Breast epithelium (tissue), 3 donors: ENCODE data around the gene MRFAP1L1.

Source experiments
- POLR2AphosphoS5 ChIP-seq, 3 donors: sonication (generic); formaldehyde crosslinking; IDR thresholded peaks; one replicate each; pipeline ENCODE4 v1.6.1; 2017; ENCODE audit warnings: antibody characterized with exemption in 3 of 3
- TF ChIP-seq, protein P1 (sequence below), 3 donors: fragments of 450-650 bp; IDR thresholded peaks; one replicate each; pipeline ENCODE4 v1.5.1; 2016 to 2017; ENCODE audit warnings: antibody characterized with exemption in 3 of 3, mild to moderate bottlenecking in 3 of 3, moderate library complexity in 3 of 3

DNA sequence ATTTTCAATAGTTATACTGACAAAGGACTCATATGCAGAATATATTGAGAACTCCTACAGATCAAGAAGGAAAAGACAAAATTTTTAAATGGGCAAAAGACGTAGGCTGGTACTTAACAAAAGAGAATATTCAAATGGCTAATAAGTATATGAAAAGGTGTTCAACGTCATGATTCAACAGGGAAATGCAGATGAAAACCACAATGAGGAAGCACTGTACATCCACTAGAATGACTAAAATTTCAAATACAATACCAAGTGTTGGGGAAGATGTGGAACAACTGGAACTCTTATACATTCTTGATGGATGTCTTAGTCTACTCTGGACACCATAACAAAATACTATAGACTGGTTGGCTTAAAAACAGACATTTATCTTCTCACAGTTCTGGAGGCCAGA, 1.3 kb upstream of the MRFAP1L1 start:
- TF ChIP-seq, protein P1, sequence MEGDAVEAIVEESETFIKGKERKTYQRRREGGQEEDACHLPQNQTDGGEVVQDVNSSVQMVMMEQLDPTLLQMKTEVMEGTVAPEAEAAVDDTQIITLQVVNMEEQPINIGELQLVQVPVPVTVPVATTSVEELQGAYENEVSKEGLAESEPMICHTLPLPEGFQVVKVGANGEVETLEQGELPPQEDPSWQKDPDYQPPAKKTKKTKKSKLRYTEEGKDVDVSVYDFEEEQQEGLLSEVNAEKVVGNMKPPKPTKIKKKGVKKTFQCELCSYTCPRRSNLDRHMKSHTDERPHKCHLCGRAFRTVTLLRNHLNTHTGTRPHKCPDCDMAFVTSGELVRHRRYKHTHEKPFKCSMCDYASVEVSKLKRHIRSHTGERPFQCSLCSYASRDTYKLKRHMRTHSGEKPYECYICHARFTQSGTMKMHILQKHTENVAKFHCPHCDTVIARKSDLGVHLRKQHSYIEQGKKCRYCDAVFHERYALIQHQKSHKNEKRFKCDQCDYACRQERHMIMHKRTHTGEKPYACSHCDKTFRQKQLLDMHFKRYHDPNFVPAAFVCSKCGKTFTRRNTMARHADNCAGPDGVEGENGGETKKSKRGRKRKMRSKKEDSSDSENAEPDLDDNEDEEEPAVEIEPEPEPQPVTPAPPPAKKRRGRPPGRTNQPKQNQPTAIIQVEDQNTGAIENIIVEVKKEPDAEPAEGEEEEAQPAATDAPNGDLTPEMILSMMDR (IDR thresholded peaks at IDR 0.05) = no peak
- no peak for TF ChIP-seq POLR2AphosphoS5 (IDR thresholded peaks at IDR 0.05)
